Esophagus muscularis mucosa (tissue), 4 donors: ENCODE measurements around the gene EBF3. TPM values are rescaled to one million over a fixed set of nuclear protein-coding genes. Genes with fewer than 3 reads are reported as not detected.

Experiments used
- DNase-seq: peaks from one replicate; pipeline ENCODE4 v3.0.0-alpha.2; 2017; ENCODE audit errors: extremely low spot score
- H3K27ac ChIP-seq, 4 donors: fragments of 200-600 bp; sonication (generic); replicated peaks in 1 of 4; 1 replicate in 3 of 4; 2 replicates in 1 of 4; pipeline ENCODE4 v1.5.1; 2016 to 2019; ENCODE audit warnings: mild to moderate bottlenecking in 1 of 4
- H3K27me3 ChIP-seq, 4 donors: fragments of 200-600 bp; sonication (generic); one replicate each; pipeline versions ENCODE4 v1.5.1 to v1.6.0; 2016 to 2019
- H3K36me3 ChIP-seq, 4 donors: fragments of 200-600 bp; sonication (generic); one replicate each; pipeline ENCODE4 v1.5.1; 2016 to 2019
- H3K4me1 ChIP-seq, 4 donors: fragments of 200-600 bp; sonication (generic); one replicate each; pipeline ENCODE4 v1.5.1; 2016 to 2019
- H3K4me3 ChIP-seq, 4 donors: fragments of 200-600 bp; sonication (generic); 1 replicate in 2 of 4; 2 replicates in 2 of 4; pipeline ENCODE4 v1.5.1; 2016 to 2019; ENCODE audit warnings: mild to moderate bottlenecking in 4 of 4, moderate library complexity in 1 of 4
- H3K9me3 ChIP-seq, 4 donors: fragments of 200-600 bp; sonication (generic); 1 replicate in 3 of 4; 2 replicates in 1 of 4; pipeline ENCODE4 v1.5.1; 2016 to 2019
- EP300 ChIP-seq: sonication (generic); formaldehyde crosslinking; IDR thresholded peaks from one replicate; pipeline ENCODE4 v1.6.1; 2017; ENCODE audit warnings: antibody characterized with exemption
- POLR2A ChIP-seq: fragments of 450-650 bp; IDR thresholded peaks from one replicate; pipeline ENCODE4 v1.6.1; 2017; ENCODE audit warnings: antibody characterized with exemption, moderate library complexity, mild to moderate bottlenecking, low read depth
- POLR2AphosphoS5 ChIP-seq, 2 donors: sonication (generic); formaldehyde crosslinking; IDR thresholded peaks; one replicate each; pipeline ENCODE4 v1.6.1; 2017; ENCODE audit warnings: antibody characterized with exemption in 2 of 2
- WGBS: methylation state at CpG from one replicate; pipeline ENCODE4 v1.1.5; 2018; 5-methylcytosine and 5-hydroxymethylcytosine counted together
- intact Hi-C: fragments of 100-400 bp; cut with DNase I; formaldehyde crosslinking; loops from one replicate; pipeline ENCODE4 v1.15.1; 2023
- total RNA-seq, 4 donors: library from RNA; depleted of rRNA; stranded (reverse); fragments of >200 nt; gene quantifications; one replicate each; pipeline versions ENCODE4 v1.1.0 to v1.2.1, GENCODE V29; 2016
- TF ChIP-seq, protein P1 (sequence below), 3 experiments: fragments of 200-600 bp in 2 of 3; fragments of 450-650 bp in 1 of 3; sonication (generic) in 2 of 3; IDR thresholded peaks; one replicate each; pipeline ENCODE4 v1.5.1; 2017 to 2019; ENCODE audit warnings: antibody characterized with exemption in 3 of 3, mild to moderate bottlenecking in 2 of 3, moderate library complexity in 1 of 3

Gene EBF3
- total RNA-seq, 4 donors from 2014 or later, result 2.9 to 7.3 (median 5.2) TPM

DNA sequence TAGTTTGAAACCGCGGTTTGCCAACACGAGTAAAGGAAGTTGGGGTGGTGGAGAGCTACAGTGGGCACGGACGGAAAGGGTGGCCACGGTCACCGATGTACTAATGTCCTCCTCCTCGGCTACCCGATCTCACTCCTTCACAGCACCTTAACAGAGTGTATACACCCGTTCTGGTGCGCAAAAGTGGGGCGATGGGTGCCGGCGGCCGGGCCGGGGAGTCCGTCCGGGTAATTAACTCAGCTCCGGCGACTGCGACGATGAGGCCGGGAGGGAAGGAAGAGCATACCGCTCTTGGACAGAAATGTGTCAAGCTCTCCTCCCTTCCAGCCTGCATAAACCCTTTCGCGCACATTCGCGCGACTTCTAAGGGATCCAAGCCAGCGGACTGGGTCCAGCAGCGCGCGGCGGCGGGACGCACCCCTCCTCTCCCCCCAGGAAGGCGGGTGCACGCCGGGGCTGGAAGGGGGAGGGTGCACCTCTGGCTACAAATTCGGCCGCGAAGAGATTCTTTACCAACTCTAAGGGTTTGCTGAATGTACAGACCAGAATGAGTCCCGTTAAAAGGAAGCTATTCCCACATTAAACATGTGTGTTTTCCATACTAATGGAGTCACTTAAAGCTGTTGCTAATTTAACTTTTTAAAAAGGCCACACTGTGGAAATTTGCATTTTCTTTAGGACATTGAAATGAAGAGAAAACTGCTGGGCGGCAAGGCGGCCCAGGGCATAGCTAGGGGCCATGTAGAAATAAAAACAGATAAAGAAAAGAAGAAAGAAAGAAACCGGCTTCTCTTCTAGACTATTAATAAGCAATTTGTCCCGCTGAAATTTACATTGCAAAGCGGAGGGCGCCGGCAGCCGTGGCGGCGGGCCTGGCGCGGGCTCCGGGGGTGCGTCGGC, 6.6 kb upstream of the EBF3 start:
- Histone ChIP-seq H3K36me3 (no peaks in the 10 kb centered on the region), H3K4me1 (peaks cover 39 to 68% (median 58%) of the 10 kb centered on the region in 4 donors), H3K9me3 (no peaks in the 10 kb centered on the region), H3K27me3 (peaks cover 3 to 100% (median 69%) of the 10 kb centered on the region in 4 donors), H3K27ac (no peak overlapping the region), H3K4me3 (peak overlapping the region; percentile 47 to 56 (median 48))
- 3% methylated on average over 41 of the region's 58 CpGs for WGBS
- TF ChIP-seq, protein P1, sequence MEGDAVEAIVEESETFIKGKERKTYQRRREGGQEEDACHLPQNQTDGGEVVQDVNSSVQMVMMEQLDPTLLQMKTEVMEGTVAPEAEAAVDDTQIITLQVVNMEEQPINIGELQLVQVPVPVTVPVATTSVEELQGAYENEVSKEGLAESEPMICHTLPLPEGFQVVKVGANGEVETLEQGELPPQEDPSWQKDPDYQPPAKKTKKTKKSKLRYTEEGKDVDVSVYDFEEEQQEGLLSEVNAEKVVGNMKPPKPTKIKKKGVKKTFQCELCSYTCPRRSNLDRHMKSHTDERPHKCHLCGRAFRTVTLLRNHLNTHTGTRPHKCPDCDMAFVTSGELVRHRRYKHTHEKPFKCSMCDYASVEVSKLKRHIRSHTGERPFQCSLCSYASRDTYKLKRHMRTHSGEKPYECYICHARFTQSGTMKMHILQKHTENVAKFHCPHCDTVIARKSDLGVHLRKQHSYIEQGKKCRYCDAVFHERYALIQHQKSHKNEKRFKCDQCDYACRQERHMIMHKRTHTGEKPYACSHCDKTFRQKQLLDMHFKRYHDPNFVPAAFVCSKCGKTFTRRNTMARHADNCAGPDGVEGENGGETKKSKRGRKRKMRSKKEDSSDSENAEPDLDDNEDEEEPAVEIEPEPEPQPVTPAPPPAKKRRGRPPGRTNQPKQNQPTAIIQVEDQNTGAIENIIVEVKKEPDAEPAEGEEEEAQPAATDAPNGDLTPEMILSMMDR (IDR thresholded peaks at IDR 0.05), result no peak
- no peak for TF ChIP-seq EP300
- TF ChIP-seq POLR2AphosphoS5 (IDR thresholded peaks at IDR 0.05), result no peak
- DNase-seq, result peak; percentile 72
- intact Hi-C loops, result loop anchor here (2.0 to 5.0 kb wide), 2 partner anchors 940 to 1758 kb away; no protein-coding TSS in a partner anchor

DNA sequence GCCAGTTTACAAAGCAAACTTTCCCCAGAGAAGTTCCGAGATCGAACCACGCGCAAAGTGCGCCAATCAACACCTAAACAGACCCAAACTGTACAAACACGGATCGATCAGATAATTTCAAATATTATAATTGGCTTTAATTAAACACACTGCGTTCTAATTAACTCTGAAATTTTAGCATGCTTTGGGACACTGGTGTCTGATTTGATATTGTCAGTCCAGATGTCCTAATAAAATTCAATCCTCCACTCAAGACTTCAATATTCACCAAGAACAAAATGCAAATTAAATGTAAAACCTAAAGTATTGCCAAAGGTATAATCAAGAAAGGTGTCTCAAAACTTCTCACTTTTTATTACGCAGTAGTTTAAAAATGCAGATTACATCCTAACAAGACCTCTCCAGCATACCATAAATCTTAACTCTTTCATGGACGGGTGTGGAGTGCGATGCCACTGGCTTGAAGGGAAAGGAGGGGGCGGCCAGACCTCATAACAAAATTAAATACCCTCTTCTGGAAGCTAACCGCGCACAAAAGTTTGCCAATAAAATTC, 5.9 kb upstream of the EBF3 start:
- no peaks in the 10 kb centered on the region for H3K9me3 ChIP-seq
- TF ChIP-seq EP300 (no peak), POLR2AphosphoS5 (IDR thresholded peaks at IDR 0.05) (no peak), POLR2A (no peak)
- TF ChIP-seq, protein P1 (IDR thresholded peaks at IDR 0.05), result no peak
- intact Hi-C loops, result loop anchor here (2.0 to 5.0 kb wide), 3 partner anchors 83 to 1758 kb away; no protein-coding TSS in a partner anchor
- 10% methylated on average over 14 of the region's 14 CpGs for WGBS
- H3K27me3 ChIP-seq, result peaks cover 4 to 100% (median 76%) of the 10 kb centered on the region in 4 donors
- no peak overlapping the region for H3K27ac ChIP-seq
- DNase-seq, result no peak
- no peaks in the 10 kb centered on the region for H3K36me3 ChIP-seq
- peak overlapping the region; percentile 47 to 56 (median 48) for H3K4me3 ChIP-seq
- H3K4me1 ChIP-seq, result peaks cover 39 to 74% (median 62%) of the 10 kb centered on the region in 4 donors

DNA sequence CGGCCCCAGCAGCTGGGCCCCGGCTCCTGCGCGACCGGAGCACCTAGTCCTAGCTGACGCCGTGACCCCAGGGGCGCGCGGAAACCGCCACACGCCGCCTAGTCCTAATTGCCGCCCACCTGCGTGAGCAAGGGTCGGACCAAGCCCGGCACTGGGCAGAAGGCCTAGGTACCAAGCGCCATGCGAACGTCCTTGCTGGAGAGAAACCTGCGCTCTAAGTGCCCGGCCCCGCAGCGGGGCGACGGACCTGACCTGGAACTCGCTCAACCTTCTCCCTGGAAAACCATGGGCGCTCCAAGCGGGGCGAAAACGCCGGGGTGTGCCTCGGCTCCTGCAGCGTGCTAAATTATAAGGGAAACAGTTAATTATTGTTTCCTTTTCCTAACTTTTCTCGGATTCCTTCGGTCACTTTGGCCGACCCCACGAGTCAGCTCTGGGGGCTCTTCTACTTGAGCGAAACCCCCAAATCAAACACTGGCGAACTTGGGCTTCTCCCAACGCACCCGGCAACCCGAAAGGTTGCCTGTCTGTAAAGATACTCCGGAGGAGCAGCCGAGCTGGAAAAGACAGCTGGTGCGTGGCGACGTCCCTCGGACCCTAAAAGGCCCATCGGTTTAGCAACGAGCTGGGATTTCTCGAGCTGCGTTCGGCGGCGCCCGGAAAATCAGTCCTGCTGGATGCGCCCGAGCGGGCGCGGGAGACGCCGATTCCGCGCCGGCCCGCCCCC, 5.3 kb upstream of the EBF3 start:
- intact Hi-C loops, result loop anchor here (5.0 kb wide), 1 partner anchor 82 kb away; no protein-coding TSS in a partner anchor
- Histone ChIP-seq H3K4me1 (peaks cover 45 to 80% (median 68%) of the 10 kb centered on the region in 4 donors), H3K4me3 (peak overlapping the region; percentile 16 to 47 (median 24)), H3K27ac (no peak overlapping the region), H3K27me3 (peaks cover 7 to 100% (median 82%) of the 10 kb centered on the region in 4 donors), H3K36me3 (no peaks in the 10 kb centered on the region), H3K9me3 (no peaks in the 10 kb centered on the region)
- TF ChIP-seq, protein P1 (IDR thresholded peaks at IDR 0.05), result no peak
- TF ChIP-seq POLR2A (no peak), POLR2AphosphoS5 (IDR thresholded peaks at IDR 0.05) (no peak), EP300 (no peak)
- DNase-seq, result no peak
- 2% methylated on average over 37 of the region's 68 CpGs for WGBS

DNA sequence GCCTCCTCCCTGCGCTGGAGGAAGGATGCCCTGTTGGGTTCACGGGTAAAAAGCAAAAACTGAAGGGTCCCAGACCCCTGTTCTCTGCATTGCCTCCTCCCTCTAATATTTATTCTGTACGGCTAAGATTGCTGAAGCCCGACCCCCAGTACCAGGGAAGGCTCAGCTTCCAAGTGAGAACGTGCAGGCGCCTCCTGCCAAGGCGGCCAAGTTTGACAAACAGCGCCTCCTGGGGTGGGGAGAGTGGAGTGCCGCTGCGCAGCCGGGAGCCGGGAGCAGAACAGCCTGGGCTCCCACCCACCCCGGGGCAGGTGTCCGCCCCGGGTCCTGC, 4.7 kb upstream of the EBF3 start:
- intact Hi-C loops, result loop anchor here (5.0 kb wide), 1 partner anchor 82 kb away; no protein-coding TSS in a partner anchor
- H3K36me3 ChIP-seq, result no peaks in the 10 kb centered on the region
- no peak overlapping the region for H3K27ac ChIP-seq
- H3K27me3 ChIP-seq, result peaks cover 7 to 99% (median 82%) of the 10 kb centered on the region in 4 donors
- DNase-seq, result no peak
- TF ChIP-seq, protein P1 (IDR thresholded peaks at IDR 0.05), result peak; percentile 26 to 59 (median 40)
- TF ChIP-seq POLR2A (no peak), POLR2AphosphoS5 (IDR thresholded peaks at IDR 0.05) (no peak)
- H3K4me3 ChIP-seq, result peak overlapping the region; percentile 16 to 47 (median 24)
- 3% methylated on average over 11 of the region's 15 CpGs for WGBS
- H3K4me1 ChIP-seq, result peaks cover 45 to 84% (median 72%) of the 10 kb centered on the region in 4 donors
- H3K9me3 ChIP-seq, result no peaks in the 10 kb centered on the region
